Measurements from ENCODE around the gene TMEM97. TPM values are rescaled to one million over a fixed set of nuclear protein-coding genes. Genes with fewer than 3 reads are reported as not detected.

Gene TMEM97
- total and polyA plus RNA-seq, 9 of the 15 experiments (the other 6 are each of a cell fraction or from before 2014, with no cell fraction given) = 34.6 to 121 (median 76.0) TPM

GRCh38 chr17:28274591-28275265, 44.3 kb upstream of the TMEM97 start:
- no peak overlapping the region for H3K4me2 ChIP-seq (ENCODE audit: insufficient read depth, low read length)
- ChIA-PET CTCF (ENCODE audit: low intra/inter-chr PET ratio) (no interaction called here), POLR2A (no interaction called here)
- intact Hi-C loops (cut with micrococcal nuclease) = no loop called here
- no peak overlapping the region for H3K9ac ChIP-seq (ENCODE audit: insufficient read depth in 1 of 2, low read depth in 2 of 2, low read length in 2 of 2)
- in situ Hi-C loops (cut with MboI) = no loop called here
- H3K4me1 ChIP-seq (replicated peaks in 1 of 2; ENCODE audit: control insufficient read depth in 2 of 2, insufficient read depth in 2 of 2, low read length in 2 of 2) = peaks cover 3 to 8% of the 10 kb centered on the region in 2 experiments; a peak in 2 of 5 replicates
- H3K36me3 ChIP-seq (ENCODE audit: control insufficient read depth, insufficient read depth, low read length) = no peaks in the 10 kb centered on the region
- no peak for TF ChIP-seq MAX (CRISPR knock-in tag; IDR thresholded peaks at IDR 0.05)
- TF ChIP-seq ZBTB33 (CRISPR knock-in tag; IDR thresholded peaks at IDR 0.05) = no peak
- no peak for TF ChIP-seq HNRNPUL1 (IDR thresholded peaks at IDR 0.05; ENCODE audit: low read length)
- no peak for TF ChIP-seq ELK1 (CRISPR knock-in tag; IDR thresholded peaks at IDR 0.05)
- no peak for TF ChIP-seq HDAC6 (IDR thresholded peaks at IDR 0.05; ENCODE audit: low read depth, low read length)
- TF ChIP-seq TRIM28 (IDR thresholded peaks at IDR 0.05) = no peak
- TF ChIP-seq STAG1 (CRISPR knock-in tag; IDR thresholded peaks at IDR 0.05; ENCODE audit: borderline replicate concordance) = no peak
- no peak for TF ChIP-seq CHD1 (IDR thresholded peaks at IDR 0.05; ENCODE audit: low read length)
- DNase-seq (ENCODE audit: extremely low read depth in 1 of 4, low spot score in 3 of 4) (no peak), FAIRE-seq (no peak), ATAC-seq (no peak)
- H3K79me2 ChIP-seq (ENCODE audit: control insufficient read depth, insufficient read depth, low read length) = no peaks in the 10 kb centered on the region
- H3K27me3 ChIP-seq (ENCODE audit: control insufficient read depth in 2 of 2, insufficient read depth in 2 of 2, low read length in 2 of 2) = peaks cover 0 to 8% of the 10 kb centered on the region in 2 experiments; a peak in 2 of 5 replicates
- no peak overlapping the region for H3K27ac ChIP-seq (ENCODE audit: extremely low read depth, low read depth, low read length)
- H3K4me3 ChIP-seq = no peak overlapping the region
- BruUV-seq (replicated peaks) = no TSS peak
- H4K20me1 ChIP-seq (replicated peaks; ENCODE audit: control insufficient read depth, insufficient read depth, low read length) = no peaks in the 10 kb centered on the region
- 38% methylated on average over 9 of the region's 9 CpGs for WGBS (ENCODE audit: insufficient coverage, low coverage, missing lambda C conversion rate)
- H3K9me1 ChIP-seq (ENCODE audit: control insufficient read depth, insufficient read depth, low read length) = no peaks in the 10 kb centered on the region
- H3K9me3 ChIP-seq (replicated peaks; ENCODE audit: control insufficient read depth, insufficient read depth, low read depth, low read length) = no peaks in the 10 kb centered on the region
- H2AFZ ChIP-seq (ENCODE audit: low read depth, low read length) = no peak overlapping the region

All from K562 (cell line).